Activated T-helper 1 cell treated with Interleukin-2 at 50 U/mL for 16 hours (primary cell): ENCODE results near the gene RALGPS1.

Experiments
- DNase-seq: peaks from one replicate; pipeline ENCODE4 v3.0.0-alpha.2; 2020; ENCODE audit warnings: low read depth

RALGPS1 gene

DNA sequence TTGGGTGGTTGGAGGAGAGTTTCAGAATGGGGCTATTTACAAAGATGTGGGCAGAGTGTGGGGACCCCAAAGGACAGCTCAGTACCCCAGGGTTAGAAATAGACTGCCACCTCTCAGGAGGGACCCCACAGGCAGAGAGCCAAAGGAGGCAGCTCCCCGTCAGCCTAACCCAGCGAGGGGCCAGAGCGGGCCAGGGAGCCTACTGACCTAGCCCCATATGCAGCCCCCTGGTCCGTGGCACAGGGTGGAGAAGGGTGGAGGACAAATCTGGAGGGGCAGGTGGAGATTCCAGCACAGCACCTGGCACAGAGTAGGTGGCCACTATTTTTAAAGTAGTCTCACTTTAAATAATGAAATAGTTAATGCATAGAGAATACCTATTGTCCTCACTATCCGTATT is 275.0 kb downstream of the RALGPS1 start:
- no peak for DNase-seq

DNA sequence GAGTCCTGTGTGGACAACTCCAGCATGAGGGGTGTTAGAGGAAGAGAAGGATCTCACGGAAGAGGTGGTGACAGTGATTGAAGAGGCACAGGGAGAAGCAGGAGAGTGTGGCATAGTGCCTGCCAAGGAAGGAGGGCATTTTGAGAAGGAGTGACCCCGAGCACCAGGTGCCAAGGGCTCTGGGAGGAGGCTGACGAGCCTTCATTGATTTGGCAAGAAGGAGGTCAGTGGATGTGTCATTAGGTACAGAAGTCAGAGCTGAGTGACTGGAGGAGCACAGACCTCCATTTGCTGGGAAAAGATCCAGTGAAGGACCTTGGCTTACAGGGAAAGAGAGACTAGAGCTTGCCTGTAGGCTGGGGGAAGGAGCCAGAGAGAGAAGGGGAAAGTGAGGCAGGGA is 278.2 kb downstream of the RALGPS1 start:
- DNase-seq: no peak

DNA sequence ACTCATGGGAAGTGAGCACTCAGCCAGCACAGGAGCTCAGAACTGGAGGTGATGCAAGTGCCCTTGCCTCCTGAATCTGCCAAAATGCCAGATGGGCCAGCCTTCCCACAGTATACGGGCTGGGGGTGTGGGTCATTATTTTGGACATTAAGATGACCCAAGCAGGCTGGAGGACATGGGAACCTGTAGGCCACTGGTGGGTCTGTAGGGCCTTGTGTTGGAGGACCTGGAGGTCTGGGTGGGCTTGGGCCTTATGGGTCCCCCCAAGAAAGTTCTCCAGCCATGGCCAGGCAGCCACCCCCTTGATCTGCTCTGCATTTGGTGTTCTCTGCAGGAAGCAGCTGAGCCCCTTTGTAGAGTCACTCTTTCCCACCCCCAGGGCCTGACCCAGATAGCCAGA is 278.9 kb downstream of the RALGPS1 start:
- DNase-seq: no peak

DNA sequence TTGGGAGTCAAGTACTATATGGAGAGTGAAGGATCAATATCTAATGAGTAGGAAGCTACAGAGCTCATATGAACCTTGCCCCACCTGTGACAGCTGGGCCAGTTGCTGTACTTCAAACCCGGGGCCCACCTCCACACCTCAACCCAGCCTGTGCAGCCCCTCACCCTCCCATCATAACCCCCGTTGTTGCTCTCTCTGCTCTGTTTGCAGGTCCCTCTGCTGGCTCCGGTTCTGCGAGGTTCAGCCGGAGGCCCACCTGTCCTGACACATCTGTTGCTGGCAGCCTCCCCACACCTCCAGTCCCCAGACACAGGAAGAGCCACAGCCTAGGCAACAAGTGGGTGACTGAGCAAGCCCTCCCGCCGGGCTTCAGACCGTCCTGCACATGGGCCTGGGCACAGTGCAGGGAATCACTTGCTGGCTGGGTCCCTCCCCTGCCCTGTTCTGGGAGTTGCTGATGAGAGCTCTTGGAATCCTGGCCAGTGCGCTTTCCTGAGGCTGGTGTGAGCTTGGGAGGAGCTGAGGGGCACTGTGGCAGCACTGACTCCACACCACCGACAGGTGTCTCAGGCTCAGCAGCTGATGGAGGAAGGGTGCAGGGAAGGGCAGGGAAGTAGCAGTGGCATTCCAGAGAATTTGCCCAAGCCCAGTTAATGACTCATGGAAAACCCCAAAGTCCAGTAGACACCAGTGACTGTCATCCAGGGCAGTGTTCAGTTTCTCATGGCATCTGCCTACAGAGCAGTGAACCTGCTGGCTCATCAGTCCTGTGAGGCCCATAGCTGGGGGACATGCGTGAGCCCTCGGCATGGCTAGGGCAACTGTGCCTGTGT is 280.5 kb downstream of the RALGPS1 start:
- DNase-seq: no peak

DNA sequence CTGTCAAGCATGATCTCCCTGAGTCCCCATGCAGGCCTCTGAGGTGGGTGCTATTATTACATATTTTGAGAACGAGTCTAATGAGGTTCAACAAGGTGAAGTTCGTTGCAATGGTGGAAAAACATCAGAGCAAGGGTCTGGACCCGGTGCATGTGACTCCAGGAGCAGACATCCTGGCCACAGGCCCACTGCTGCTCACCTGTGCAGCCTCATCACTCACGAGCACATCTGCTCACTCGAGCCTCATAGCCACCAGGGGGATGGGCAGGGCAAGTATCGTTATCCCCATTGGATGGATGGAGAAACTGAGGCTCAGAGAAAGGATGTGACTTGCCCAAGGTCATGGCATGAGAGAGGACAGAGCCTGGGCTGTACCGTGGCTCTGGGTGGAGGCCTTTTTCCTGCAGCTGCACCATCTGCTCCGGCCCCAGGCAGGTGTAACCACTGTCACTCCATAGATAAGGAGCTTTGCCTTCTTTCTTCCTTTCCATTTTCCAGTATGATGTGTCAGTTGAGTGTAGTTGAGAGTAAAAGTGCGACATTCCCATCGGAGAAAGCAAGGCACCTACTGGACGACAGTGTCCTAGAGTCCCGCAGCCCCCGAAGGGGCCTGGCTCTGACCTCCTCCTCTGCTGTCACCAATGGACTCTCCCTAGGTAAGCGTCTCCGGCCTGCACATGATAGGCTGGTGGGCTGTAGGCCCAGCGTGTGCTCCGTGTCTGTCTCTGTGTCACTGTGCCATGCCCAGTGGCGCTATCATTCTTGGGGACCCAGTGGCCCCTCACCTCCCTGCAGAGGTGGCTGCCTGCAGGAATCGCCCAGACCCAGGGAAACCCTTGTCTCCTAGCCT is 281.6 kb downstream of the RALGPS1 start:
- no peak for DNase-seq

DNA sequence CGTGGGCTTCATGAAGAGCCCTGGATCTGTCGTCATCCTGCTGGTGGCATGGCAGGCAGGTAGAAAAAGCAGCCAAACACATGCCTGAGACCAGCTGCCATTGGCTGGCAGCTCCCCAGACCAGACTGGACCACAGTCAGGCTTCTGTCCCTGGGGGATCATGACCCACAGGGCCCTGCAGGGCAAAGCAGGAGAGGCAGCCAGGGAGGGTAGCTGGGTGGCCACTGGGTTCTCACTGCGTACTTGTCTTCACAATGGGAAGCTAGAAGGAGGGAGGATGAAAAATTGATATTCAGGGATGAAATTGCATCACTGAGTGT is 282.2 kb downstream of the RALGPS1 start:
- DNase-seq: no peak

DNA sequence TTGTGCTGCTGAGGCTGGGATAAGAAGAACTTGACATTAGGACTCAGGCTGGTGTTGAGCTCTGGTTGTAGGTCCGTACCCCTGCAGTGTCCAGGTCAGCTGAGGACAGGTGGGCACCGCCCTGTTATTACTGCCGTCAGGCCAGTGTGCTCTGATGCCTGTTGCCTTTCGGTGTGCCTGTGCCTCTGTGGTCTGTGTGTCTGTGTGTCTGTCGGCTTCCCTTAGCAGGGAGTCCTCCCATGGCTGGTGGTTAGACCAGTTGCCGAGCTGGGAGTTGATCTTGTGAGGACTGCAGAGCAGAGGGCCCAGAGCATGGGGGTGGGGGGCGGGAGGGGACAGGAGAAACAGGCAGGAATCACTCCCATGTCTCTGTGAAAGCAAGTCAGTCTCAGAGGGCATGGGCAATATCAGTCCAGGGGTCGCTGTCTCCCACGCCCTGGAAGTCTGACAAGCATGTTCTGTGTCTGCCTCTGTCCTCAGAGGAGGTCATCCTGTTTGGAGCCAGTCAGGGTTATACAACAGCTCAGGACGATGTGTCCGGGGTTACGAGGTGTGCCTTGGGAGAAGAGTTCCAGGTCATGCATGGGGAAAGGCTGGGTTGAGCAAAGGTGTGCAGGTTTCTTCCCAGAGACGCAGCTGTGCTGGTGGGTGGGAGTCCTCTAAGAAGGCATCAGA is 282.7 kb downstream of the RALGPS1 start:
- DNase-seq: no peak

DNA sequence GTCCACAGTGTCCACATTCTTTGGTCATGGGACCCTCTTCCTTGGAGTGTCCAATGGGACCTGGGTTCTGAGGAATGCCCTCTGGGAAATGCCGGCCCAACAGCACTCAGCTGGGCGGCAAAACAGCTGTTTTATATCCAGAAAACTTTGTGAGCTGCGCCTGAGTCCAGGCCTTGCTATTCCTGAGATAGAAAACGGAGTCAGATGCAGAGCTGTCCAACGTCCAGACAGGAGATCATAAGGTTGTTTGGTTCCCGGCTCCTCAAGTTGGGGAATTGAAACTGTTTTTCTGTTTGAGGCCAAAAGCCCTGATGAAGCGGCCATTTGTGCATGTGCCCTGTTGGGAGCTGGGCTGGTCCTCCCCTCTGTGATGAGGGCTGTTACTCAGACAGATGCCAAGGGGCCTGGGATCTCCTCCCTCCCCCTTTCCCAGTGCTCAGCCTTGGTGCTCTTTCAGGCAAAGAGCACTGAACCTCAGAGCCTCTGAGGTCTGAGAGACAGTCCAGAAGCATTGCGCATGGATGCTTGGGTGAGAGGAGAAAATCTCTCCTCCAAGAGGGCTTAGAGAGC is 283.4 kb downstream of the RALGPS1 start:
- DNase-seq: no peak

DNA sequence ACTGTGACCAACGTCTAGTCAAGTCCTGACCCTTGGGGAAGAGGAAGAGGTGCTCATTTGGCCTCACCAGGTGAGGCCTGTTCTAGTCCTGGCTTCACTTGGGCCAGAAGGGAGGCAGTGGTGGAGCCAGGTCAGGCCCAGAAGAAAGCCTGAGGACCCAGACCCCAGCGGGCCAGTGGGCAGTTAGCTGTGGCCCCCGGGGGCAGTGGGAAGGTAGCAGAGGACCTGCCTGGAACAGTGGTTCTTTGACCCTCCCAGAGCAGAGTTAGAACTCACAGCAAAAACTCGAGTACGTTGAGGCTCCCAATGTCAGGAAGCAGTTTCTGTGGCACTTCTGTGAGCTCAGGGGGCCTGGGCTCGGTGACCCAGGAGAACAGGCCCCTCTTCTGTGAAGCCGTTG is 284.0 kb downstream of the RALGPS1 start:
- no peak for DNase-seq

DNA sequence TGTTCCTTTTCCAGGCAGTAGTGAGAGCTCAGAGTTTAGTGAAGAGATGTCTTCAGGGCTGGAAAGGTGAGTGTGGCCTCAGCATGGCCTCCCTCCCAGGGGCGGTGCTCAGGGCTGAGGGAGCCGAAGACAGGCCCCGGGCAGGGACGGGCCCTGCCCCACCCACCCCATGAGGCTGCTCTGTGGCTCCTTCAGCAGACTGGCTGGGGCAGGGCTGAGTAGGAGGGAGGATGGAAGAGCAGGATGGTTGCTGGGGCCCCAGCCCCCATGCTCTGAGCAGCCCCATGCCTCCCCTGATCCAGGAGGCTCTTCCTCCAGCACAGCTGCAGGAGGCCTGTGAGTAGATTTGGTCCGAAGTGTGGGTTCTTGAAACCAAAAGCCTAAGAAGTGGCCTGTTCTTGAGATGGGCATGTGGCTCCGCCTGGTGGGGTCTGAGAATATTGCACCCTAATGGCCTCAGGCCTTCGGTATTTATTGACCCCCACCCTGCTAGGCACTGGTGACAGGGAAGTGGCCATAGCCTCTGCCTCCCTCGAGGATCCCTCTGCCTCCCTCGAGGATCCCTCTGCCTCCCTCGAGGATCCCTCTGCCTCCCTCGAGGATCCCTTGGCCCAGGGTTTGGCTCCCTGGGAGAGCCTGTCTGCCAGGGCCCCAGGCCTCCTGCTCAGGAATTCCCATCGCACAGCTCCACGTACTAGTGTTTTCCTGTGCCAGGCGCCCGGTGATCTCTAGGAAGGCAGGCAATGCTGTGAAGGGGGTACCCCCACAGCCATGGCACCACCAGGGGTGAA is 284.6 kb downstream of the RALGPS1 start:
- peak; percentile 47 for DNase-seq

DNA sequence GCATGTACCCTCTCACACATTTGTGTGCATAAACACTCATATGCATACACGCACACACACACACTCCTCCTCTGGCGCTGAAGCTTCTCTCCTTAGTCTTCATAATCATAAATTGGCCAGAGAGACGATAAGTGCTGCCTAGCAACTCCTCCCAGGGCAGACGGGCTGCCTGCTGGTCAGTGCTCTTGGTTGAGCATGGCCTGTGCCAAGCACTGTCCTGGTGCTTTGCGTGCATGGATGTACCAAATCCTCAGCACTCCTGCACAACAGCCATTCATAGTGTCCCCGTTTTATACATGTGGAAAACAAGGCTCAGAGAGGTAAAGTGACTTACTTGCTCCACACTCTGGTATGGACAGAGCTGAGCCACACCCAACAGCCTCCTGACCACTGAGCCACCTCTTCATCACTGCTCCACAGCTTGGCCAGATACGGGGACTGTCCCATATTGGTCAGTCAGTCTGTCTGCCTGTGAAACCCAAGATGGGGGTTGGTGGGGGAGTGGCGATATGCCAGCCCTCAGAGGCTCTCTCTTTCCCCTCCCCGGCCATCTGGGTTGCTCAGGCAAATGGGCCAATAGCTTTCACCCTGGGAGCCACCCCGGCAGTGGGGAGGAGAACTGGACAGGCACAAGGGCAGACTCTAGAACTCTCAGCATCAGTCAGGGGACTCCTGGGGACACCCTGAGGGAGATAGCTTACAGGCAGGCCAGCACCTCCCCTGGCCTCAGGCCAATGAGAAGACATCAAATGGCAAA is 285.7 kb downstream of the RALGPS1 start:
- no peak for DNase-seq

DNA sequence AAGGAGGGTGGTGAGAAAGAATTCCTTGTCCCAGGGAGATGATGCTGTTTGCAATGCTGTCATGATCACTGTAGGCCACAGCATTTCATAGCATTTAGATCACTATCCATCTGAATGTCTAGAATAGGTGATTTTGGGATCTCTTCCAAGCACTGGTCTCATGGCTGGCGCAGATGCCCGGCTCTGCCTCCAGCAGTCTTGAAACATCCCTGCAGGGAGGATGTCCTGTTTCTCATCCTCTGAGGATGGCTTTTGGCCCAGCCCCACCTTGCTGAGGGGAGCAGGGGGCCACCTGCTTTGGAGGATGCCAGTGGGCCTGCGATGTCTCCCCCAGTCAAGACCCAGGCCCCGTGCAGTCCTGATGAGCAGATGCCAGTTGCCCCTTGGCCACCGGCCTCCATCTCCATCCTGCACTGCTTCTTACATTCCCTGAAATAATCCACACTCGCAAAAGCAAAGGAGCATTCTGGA is 286.5 kb downstream of the RALGPS1 start:
- no peak for DNase-seq

DNA sequence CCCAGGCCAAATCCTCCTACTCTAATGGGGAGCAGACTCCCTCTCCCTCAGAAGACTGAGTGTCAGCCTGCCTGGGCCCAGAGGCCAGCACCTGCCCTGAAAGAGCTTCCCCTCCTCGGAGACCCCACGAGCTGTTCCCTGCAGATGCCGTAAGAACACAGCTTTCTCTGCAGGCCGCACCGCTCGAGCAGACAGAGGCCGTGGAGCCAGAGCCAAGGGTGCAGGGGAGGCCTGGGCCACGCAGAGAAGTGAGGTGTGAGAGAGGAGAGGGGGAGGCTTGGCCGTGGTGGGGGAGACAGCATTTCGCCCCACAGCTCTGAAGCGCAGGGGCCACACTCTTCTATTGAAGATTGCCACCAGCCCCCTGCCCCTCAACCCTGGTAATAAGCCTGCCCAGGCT is 287.1 kb downstream of the RALGPS1 start:
- no peak for DNase-seq

DNA sequence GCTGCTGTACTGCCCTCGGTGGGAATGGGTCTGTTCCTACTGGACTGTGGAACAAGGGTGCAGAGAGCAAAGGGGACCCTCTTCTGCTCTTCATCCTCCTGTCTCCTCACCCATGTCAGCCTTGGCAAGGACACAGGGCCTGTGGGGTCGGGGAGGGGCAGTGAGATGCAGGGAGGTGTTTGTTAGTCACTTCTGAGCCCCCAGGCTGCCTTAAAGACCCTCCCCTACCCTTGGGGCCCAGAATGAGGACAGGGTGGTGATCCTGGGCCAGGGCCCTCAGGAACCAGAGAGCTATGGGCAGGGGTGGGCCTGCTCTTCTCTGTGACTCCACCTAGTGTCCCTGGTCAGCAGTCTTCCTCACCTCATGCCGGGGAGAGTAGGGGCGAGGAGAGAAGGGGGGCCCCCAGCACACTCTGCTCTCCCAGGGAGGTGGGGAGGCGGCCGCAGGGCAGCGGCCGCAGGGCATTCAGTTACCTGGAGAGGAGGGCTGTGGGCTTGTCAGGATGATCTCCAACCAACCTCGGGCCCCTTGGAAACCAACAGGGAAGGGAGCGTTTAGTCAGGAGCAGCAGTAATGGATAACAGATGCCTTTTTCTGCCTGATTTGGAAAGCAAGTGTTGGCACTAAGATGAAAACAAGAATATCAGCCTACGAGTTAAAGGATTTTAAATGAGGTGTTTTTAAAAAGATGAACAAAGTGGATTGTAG is 288.0 kb downstream of the RALGPS1 start:
- no peak for DNase-seq

DNA sequence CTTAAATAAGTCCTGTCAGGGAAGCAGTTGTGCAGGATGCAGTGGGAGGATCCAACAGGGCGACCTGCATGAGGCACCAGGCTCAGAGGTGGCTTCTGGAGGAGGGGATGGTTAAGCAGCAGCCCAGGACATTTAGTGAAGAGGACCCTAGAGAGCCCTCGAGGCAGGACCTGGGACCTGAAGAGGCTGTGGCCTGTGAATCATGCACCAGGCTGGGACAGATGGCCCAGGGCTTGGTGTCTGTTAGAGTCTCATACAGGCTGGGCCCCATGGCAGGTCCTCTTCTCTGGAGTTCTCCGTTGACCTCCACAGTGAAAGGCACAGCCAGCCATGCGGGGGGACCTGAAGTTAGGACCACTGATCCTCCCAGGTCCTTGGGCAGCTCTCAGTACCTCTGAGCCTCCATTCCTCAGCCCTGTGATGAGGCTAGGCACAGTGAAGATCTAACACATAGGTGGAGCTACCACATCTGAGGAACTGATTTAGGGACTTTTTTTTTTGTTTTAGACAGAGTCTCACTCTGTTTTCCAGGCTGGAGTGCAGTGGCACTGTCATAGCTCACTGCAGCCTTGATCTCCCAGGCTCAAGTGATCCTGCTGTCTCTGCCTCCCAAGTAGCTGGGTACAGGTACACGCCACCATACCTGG is 289.2 kb downstream of the RALGPS1 start:
- DNase-seq: no peak

DNA sequence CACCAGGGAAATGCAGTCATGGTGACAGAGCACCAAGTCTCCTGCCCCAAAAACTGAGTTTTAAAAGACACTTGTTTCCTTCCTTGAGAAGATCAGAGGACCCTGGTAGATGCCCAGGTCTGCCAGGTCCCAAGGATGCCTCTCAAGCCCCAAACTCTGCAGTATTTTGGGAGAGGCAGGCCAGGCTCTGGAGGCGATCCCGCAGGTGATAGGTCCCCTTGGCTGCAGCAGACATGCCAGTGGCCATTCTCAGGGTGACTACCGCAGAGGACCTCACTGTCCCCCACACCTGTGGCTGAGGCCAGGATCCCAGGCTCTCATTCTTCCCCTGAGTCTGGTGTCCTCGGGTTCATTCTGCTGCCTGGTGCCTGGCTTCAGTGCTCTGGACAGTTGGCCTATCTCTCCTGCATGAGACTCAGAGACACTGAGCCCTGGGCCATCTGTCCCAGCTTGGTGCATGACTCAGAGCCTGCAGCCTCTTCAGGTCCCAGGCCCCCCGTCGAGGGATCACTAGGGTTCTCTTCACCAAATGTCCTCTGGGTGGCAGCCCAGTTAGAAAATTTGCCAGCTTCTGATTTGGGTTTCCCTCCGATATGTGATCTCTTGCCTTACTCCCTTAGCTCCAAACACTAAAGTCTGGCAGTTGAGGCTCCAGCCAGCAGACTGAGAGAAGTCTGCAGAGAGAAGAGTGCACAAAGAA is 290.3 kb downstream of the RALGPS1 start:
- DNase-seq: no peak

DNA sequence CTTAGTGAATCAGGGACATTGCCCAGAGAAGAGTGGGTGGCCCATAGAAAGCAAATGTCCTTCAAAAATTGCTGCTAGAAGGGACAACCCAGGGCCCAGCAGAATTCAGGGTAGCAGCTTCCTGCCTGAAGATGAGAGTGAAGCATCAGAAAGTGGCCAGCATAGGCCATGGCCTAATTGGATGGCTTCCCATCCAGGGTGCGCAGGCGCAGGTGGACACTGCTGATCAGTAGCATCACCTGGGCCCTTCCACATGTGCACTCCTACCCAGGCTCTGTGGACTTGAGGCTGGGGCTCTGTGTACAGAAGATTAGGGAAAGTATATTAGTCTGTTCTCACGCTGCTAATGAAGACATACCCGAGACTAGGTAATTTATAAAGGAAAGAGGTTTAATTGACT is 291.4 kb downstream of the RALGPS1 start:
- no peak for DNase-seq

DNA sequence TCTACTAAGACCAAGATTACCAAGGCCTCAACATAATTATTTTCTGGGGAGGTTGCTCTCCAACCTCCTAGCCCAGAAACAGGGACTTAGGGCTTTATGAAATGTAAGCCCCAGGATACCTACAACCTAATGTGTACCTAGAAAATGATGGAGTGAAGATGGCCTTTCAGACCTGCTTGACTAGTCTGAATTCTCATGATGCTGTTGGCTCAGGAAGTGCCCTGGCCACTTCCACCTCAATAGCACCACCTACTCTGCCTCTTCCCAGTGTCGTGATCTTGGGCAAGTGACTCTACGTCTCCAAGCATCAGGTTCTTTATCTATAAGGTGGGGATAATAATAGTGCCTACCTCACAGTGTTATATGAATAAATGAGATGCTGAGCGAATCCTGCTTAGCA is 292.1 kb downstream of the RALGPS1 start:
- DNase-seq: no peak
